HepG2 (cell line): ENCODE measurements around the gene IL17C. TPM values are rescaled to one million over a fixed set of nuclear protein-coding genes. Genes with fewer than 3 reads are reported as not detected.

Experiments used
- ARNTL ChIP-seq: sonication (generic); formaldehyde crosslinking; IDR thresholded peaks from 2 replicates; pipeline ENCODE4 v1.4.0; 2020; ENCODE audit warnings: mild to moderate bottlenecking, missing genetic modification reagents
- FOSL1 ChIP-seq: sonication (generic); formaldehyde crosslinking; IDR thresholded peaks from 2 replicates; pipeline ENCODE4 v1.9.0; 2021; ENCODE audit warnings: missing genetic modification reagents, borderline replicate concordance
- GABPB1 ChIP-seq: IDR thresholded peaks from 2 replicates; pipeline ENCODE4 v1.6.1; 2016; ENCODE audit warnings: mild to moderate bottlenecking, missing genetic modification reagents, moderate library complexity, missing compliant biosample characterization
- HES4 ChIP-seq: sonication (generic); formaldehyde crosslinking; IDR thresholded peaks from 2 replicates; pipeline ENCODE4 v1.9.0; 2021; ENCODE audit warnings: mild to moderate bottlenecking, missing genetic modification reagents, borderline replicate concordance
- HOXA9 ChIP-seq: sonication (generic); formaldehyde crosslinking; IDR thresholded peaks from 2 replicates; pipeline ENCODE4 v1.8.1; 2022; ENCODE audit warnings: missing genetic modification reagents, mild to moderate bottlenecking, moderate library complexity, borderline replicate concordance
- KDM3A ChIP-seq: IDR thresholded peaks from 2 replicates; pipeline ENCODE4 v1.6.1; 2018; ENCODE audit warnings: low read depth, missing compliant biosample characterization
- KLF11 ChIP-seq: IDR thresholded peaks from 2 replicates; pipeline ENCODE4 v1.6.1; 2016; ENCODE audit warnings: missing compliant biosample characterization
- MED13 ChIP-seq: sonication (generic); formaldehyde crosslinking; IDR thresholded peaks from 2 replicates; pipeline ENCODE4 v1.5.0; 2020; ENCODE audit warnings: missing genetic modification reagents
- MIER2 ChIP-seq: IDR thresholded peaks from 2 replicates; pipeline ENCODE4 v1.6.1; 2016; ENCODE audit warnings: missing biosample characterization, missing genetic modification reagents
- PAWR ChIP-seq: sonication (generic); formaldehyde crosslinking; IDR thresholded peaks from 2 replicates; pipeline ENCODE4 v1.4.0; 2020; ENCODE audit warnings: missing genetic modification reagents, mild to moderate bottlenecking, borderline replicate concordance
- REL ChIP-seq: sonication (generic); formaldehyde crosslinking; conservative IDR thresholded peaks from 2 replicates; pipeline ENCODE4 v1.8.0; 2022; ENCODE audit warnings: mild to moderate bottlenecking, missing genetic modification reagents, moderate library complexity
- SMAD1 ChIP-seq: sonication (generic); formaldehyde crosslinking; IDR thresholded peaks from 2 replicates; pipeline ENCODE4 v1.4.0; 2020; ENCODE audit warnings: missing genetic modification reagents, low read depth, mild to moderate bottlenecking, borderline replicate concordance
- TP53 ChIP-seq: sonication (generic); formaldehyde crosslinking; conservative IDR thresholded peaks from 2 replicates; pipeline ENCODE4 v1.4.0; 2020; ENCODE audit warnings: missing genetic modification reagents
- XBP1 ChIP-seq: sonication (generic); formaldehyde crosslinking; IDR thresholded peaks from 2 replicates; pipeline ENCODE4 v1.5.0; 2020; ENCODE audit warnings: missing genetic modification reagents
- ZNF225 ChIP-seq: sonication (generic); formaldehyde crosslinking; IDR thresholded peaks from 2 replicates; pipeline ENCODE4 v1.4.0; 2020; ENCODE audit warnings: mild to moderate bottlenecking, missing genetic modification reagents
- ZNF280D ChIP-seq: sonication (generic); formaldehyde crosslinking; IDR thresholded peaks from 2 replicates; pipeline ENCODE4 v1.5.1; 2020; ENCODE audit warnings: mild to moderate bottlenecking, missing genetic modification reagents
- ZNF326 ChIP-seq: sonication (generic); formaldehyde crosslinking; IDR thresholded peaks from 2 replicates; pipeline ENCODE4 v1.4.0; 2020; ENCODE audit warnings: missing genetic modification reagents, borderline replicate concordance
- ZNF337 ChIP-seq: sonication (generic); formaldehyde crosslinking; IDR thresholded peaks from 2 replicates; pipeline ENCODE4 v1.5.1; 2020; ENCODE audit warnings: missing genetic modification reagents, low read depth, mild to moderate bottlenecking, borderline replicate concordance
- ZNF441 ChIP-seq: sonication (generic); formaldehyde crosslinking; IDR thresholded peaks from 2 replicates; pipeline ENCODE4 v1.7.0; 2021; ENCODE audit warnings: missing genetic modification reagents, borderline replicate concordance
- ZNF512 ChIP-seq: sonication (generic); formaldehyde crosslinking; IDR thresholded peaks from 2 replicates; pipeline ENCODE4 v1.4.0; 2020; ENCODE audit warnings: mild to moderate bottlenecking, missing genetic modification reagents
- ZNF772 ChIP-seq: sonication (generic); formaldehyde crosslinking; IDR thresholded peaks from 2 replicates; pipeline ENCODE4 v1.5.0; 2020; ENCODE audit warnings: mild to moderate bottlenecking, missing genetic modification reagents
- polyA plus RNA-seq, 8 experiments: library from polyadenylated mRNA; depleted of rRNA in 3 of 8; stranded (reverse) in 7 of 8; unstranded in 1 of 8; fragments of >200 nt; fragmentation: Illumina TruSeq in 4 of 8; extraction: Trizol in 4 of 8; gene quantifications; 2 replicates each; pipeline versions ENCODE4 v1.2.1 to v1.2.3, GENCODE V29; 2011 to 2016; ENCODE audit warnings: low read depth in 4 of 8, missing spikeins in 1 of 8, mixed read lengths in 1 of 8; ENCODE audit not compliant: insufficient read depth in 1 of 8
- total RNA-seq, 5 experiments: library from RNA; depleted of rRNA; stranded (reverse); fragments of >200 nt; fragmentation: Illumina TruSeq; extraction: Trizol; gene quantifications; 2 replicates each; pipeline ENCODE4 v1.2.3, GENCODE V29; 2016; ENCODE audit warnings: low read depth in 1 of 5
- TF ChIP-seq, protein P1 (sequence below): sonication (generic); formaldehyde crosslinking; conservative IDR thresholded peaks from 2 replicates; pipeline ENCODE4 v1.4.0; 2020; ENCODE audit warnings: missing genetic modification reagents
- TF ChIP-seq, protein P2 (sequence below): sonication (generic); formaldehyde crosslinking; IDR thresholded peaks from 2 replicates; pipeline ENCODE4 v1.9.0; 2021; ENCODE audit warnings: missing genetic modification reagents, borderline replicate concordance

IL17C gene
- total and polyA plus RNA-seq, 2 of the 13 experiments (the other 11 are each of a cell fraction or from before 2014, with no cell fraction given) = not detected

GRCh38 chr16:88662843-88663606 is 24.7 kb downstream of the IL17C start, which contains the start of gene MVD (continued):
- TF ChIP-seq XBP1 = peak; percentile 75; the same call in 1 of the 2 replicates
- TF ChIP-seq GABPB1 (CRISPR knock-in tag) = peak; percentile 89
- peak; percentile 90 for TF ChIP-seq KDM3A (CRISPR knock-in tag)
- no peak; the same call in 1 of the 2 replicates for TF ChIP-seq ZNF441 (CRISPR knock-in tag)
- peak; percentile 61 for TF ChIP-seq MIER2 (CRISPR knock-in tag)
- no peak for TF ChIP-seq ZNF326
- peak; percentile 97; the same call in 1 of the 2 replicates for TF ChIP-seq PAWR
- 0 out of 2 replicates have a peak, but pooled peaks have one; percentile 28 for TF ChIP-seq ZNF280D (CRISPR knock-in tag)
- TF ChIP-seq ZNF225 (CRISPR knock-in tag) = peak; percentile 88; the same call in 1 of the 2 replicates
- TF ChIP-seq MED13 = peak; percentile 37; the same call in 1 of the 2 replicates
- peak; percentile 84 for TF ChIP-seq REL (CRISPR knock-in tag)
- TF ChIP-seq ARNTL (CRISPR knock-in tag) = peak; percentile 96
- peak; percentile 98 for TF ChIP-seq HES4 (CRISPR knock-in tag)
- TF ChIP-seq ZNF337 (CRISPR knock-in tag) = peak; percentile 93; the same call in 1 of the 2 replicates
- peak; percentile 87 for TF ChIP-seq ZNF772 (CRISPR knock-in tag)
- TF ChIP-seq FOSL1 (CRISPR knock-in tag) = no peak
- TF ChIP-seq KLF11 (CRISPR knock-in tag) = 0 out of 2 replicates have a peak, but pooled peaks have one; percentile 77
- peak; percentile 32; the same call in 1 of the 2 replicates for TF ChIP-seq HOXA9 (CRISPR knock-in tag)
- TF ChIP-seq, protein P1, sequence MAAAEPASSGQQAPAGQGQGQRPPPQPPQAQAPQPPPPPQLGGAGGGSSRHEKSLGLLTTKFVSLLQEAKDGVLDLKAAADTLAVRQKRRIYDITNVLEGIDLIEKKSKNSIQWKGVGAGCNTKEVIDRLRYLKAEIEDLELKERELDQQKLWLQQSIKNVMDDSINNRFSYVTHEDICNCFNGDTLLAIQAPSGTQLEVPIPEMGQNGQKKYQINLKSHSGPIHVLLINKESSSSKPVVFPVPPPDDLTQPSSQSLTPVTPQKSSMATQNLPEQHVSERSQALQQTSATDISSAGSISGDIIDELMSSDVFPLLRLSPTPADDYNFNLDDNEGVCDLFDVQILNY = no peak; the same call in 1 of the 2 replicates
- TF ChIP-seq, protein P2, sequence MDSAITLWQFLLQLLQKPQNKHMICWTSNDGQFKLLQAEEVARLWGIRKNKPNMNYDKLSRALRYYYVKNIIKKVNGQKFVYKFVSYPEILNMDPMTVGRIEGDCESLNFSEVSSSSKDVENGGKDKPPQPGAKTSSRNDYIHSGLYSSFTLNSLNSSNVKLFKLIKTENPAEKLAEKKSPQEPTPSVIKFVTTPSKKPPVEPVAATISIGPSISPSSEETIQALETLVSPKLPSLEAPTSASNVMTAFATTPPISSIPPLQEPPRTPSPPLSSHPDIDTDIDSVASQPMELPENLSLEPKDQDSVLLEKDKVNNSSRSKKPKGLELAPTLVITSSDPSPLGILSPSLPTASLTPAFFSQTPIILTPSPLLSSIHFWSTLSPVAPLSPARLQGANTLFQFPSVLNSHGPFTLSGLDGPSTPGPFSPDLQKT (CRISPR knock-in tag) = no peak
- TF ChIP-seq TP53 (CRISPR knock-in tag) = peak; percentile 28; the same call in 1 of the 2 replicates
- TF ChIP-seq ZNF512 (CRISPR knock-in tag) = no peak
- TF ChIP-seq SMAD1 (CRISPR knock-in tag) = peak; percentile 80; the same call in 1 of the 2 replicates
